ENCODE measurements around the gene LRP1-AS.

Gene LRP1-AS

GRCh38 chr12:57159311-57159710 lies 11.9 kb upstream of the LRP1-AS start:
- H3K4me3 ChIP-seq (ENCODE audit: extremely low read depth, insufficient read depth, low read length, poor library complexity, severe bottlenecking): no peak overlapping the region
- WGBS, 2 experiments (ENCODE audit: insufficient coverage in 2 of 2): 87 to 92% methylated on average over 4 of the region's 4 CpGs
- peaks cover 100% of the 10 kb centered on the region for H3K36me3 ChIP-seq (ENCODE audit: control insufficient read depth, insufficient read depth, low read length)
- no peaks in the 10 kb centered on the region for H3K4me1 ChIP-seq (ENCODE audit: control insufficient read depth, insufficient read depth, low read length, poor library complexity, severe bottlenecking)
- H3K9me3 ChIP-seq (ENCODE audit: control insufficient read depth, low read length): no peaks in the 10 kb centered on the region
- H3K27ac ChIP-seq (ENCODE audit: low read depth, low read length, severe bottlenecking): no peak overlapping the region

- no peak overlapping the region for H3K4me3 ChIP-seq (ENCODE audit: extremely low read depth, insufficient read depth, low read length, poor library complexity, severe bottlenecking)
- H3K36me3 ChIP-seq (ENCODE audit: control insufficient read depth, insufficient read depth, low read length): peaks cover 100% of the 10 kb centered on the region
- no peaks in the 10 kb centered on the region for H3K9me3 ChIP-seq (ENCODE audit: control insufficient read depth, low read length)
- no peaks in the 10 kb centered on the region for H3K4me1 ChIP-seq (ENCODE audit: control insufficient read depth, insufficient read depth, low read length, poor library complexity, severe bottlenecking)
- no peak overlapping the region for H3K27ac ChIP-seq (ENCODE audit: low read depth, low read length, severe bottlenecking)
- 81 to 97% methylated on average over 4 of the region's 4 CpGs for WGBS, 2 experiments (ENCODE audit: insufficient coverage in 2 of 2)
Measured at GRCh38 chr12:57158665-57159064, 11.2 kb upstream of the LRP1-AS start.

- no peaks in the 10 kb centered on the region for H3K9me3 ChIP-seq (ENCODE audit: control insufficient read depth, low read length)
- H3K4me1 ChIP-seq (ENCODE audit: control insufficient read depth, insufficient read depth, low read length, poor library complexity, severe bottlenecking): no peaks in the 10 kb centered on the region
- H3K27ac ChIP-seq (ENCODE audit: low read depth, low read length, severe bottlenecking): no peak overlapping the region
- no peak overlapping the region for H3K4me3 ChIP-seq (ENCODE audit: extremely low read depth, insufficient read depth, low read length, poor library complexity, severe bottlenecking)
- 98 to 99% methylated on average over 14 to 16 of the region's 16 CpGs for WGBS, 2 experiments (ENCODE audit: insufficient coverage in 2 of 2)
- peaks cover 100% of the 10 kb centered on the region for H3K36me3 ChIP-seq (ENCODE audit: control insufficient read depth, insufficient read depth, low read length)
Measured at GRCh38 chr12:57158186-57158585, 10.8 kb upstream of the LRP1-AS start.

- Histone ChIP-seq H3K27ac (ENCODE audit: low read depth, low read length, severe bottlenecking) (no peak overlapping the region), H3K9me3 (ENCODE audit: control insufficient read depth, low read length) (no peaks in the 10 kb centered on the region), H3K4me1 (ENCODE audit: control insufficient read depth, insufficient read depth, low read length, poor library complexity, severe bottlenecking) (no peaks in the 10 kb centered on the region), H3K36me3 (ENCODE audit: control insufficient read depth, insufficient read depth, low read length) (peaks cover 99% of the 10 kb centered on the region), H3K4me3 (ENCODE audit: extremely low read depth, insufficient read depth, low read length, poor library complexity, severe bottlenecking) (no peak overlapping the region)
- 95 to 96% methylated on average over 4 of the region's 5 CpGs for WGBS, 2 experiments (ENCODE audit: insufficient coverage in 2 of 2)
Measured at GRCh38 chr12:57157588-57158173, 10.3 kb upstream of the LRP1-AS start.

- H3K4me1 ChIP-seq (ENCODE audit: control insufficient read depth, insufficient read depth, low read length, poor library complexity, severe bottlenecking): no peaks in the 10 kb centered on the region
- peaks cover 95% of the 10 kb centered on the region for H3K36me3 ChIP-seq (ENCODE audit: control insufficient read depth, insufficient read depth, low read length)
- WGBS, 2 experiments (ENCODE audit: insufficient coverage in 2 of 2): 95 to 96% methylated on average over 13 to 16 of the region's 16 CpGs
- H3K4me3 ChIP-seq (ENCODE audit: extremely low read depth, insufficient read depth, low read length, poor library complexity, severe bottlenecking): no peak overlapping the region
- H3K27ac ChIP-seq (ENCODE audit: low read depth, low read length, severe bottlenecking): no peak overlapping the region
- no peaks in the 10 kb centered on the region for H3K9me3 ChIP-seq (ENCODE audit: control insufficient read depth, low read length)
Measured at GRCh38 chr12:57156701-57157403, 9.4 kb upstream of the LRP1-AS start.

- Histone ChIP-seq H3K36me3 (ENCODE audit: control insufficient read depth, insufficient read depth, low read length) (peaks cover 94% of the 10 kb centered on the region), H3K4me1 (ENCODE audit: control insufficient read depth, insufficient read depth, low read length, poor library complexity, severe bottlenecking) (no peaks in the 10 kb centered on the region)
- WGBS, 2 experiments (ENCODE audit: insufficient coverage in 2 of 2): 100% methylated on average over 2 of the region's 5 CpGs
Measured at GRCh38 chr12:57154804-57155434, 7.5 kb upstream of the LRP1-AS start.

GRCh38 chr12:57154076-57154475 lies 6.7 kb upstream of the LRP1-AS start:
- Histone ChIP-seq H3K9me3 (ENCODE audit: control insufficient read depth, low read length) (no peaks in the 10 kb centered on the region), H3K36me3 (ENCODE audit: control insufficient read depth, insufficient read depth, low read length) (peaks cover 94% of the 10 kb centered on the region), H3K4me3 (ENCODE audit: extremely low read depth, insufficient read depth, low read length, poor library complexity, severe bottlenecking) (no peak overlapping the region), H3K4me1 (ENCODE audit: control insufficient read depth, insufficient read depth, low read length, poor library complexity, severe bottlenecking) (peaks cover 3% of the 10 kb centered on the region), H3K27ac (ENCODE audit: low read depth, low read length, severe bottlenecking) (no peak overlapping the region)
- WGBS, 2 experiments (ENCODE audit: insufficient coverage in 2 of 2): 93 to 100% methylated on average over 4 to 5 of the region's 6 CpGs

More at GRCh38 chr12:57154804-57155434, 7.5 kb upstream of the LRP1-AS start:
- H3K9me3 ChIP-seq (ENCODE audit: control insufficient read depth, low read length): no peaks in the 10 kb centered on the region
- no peak overlapping the region for H3K27ac ChIP-seq (ENCODE audit: low read depth, low read length, severe bottlenecking)
- H3K4me3 ChIP-seq (ENCODE audit: extremely low read depth, insufficient read depth, low read length, poor library complexity, severe bottlenecking): no peak overlapping the region

GRCh38 chr12:57153415-57153997 lies 6.1 kb upstream of the LRP1-AS start:
- Histone ChIP-seq H3K4me1 (ENCODE audit: control insufficient read depth, insufficient read depth, low read length, poor library complexity, severe bottlenecking) (peaks cover 9% of the 10 kb centered on the region), H3K27ac (ENCODE audit: low read depth, low read length, severe bottlenecking) (no peak overlapping the region), H3K9me3 (ENCODE audit: control insufficient read depth, low read length) (no peaks in the 10 kb centered on the region), H3K36me3 (ENCODE audit: control insufficient read depth, insufficient read depth, low read length) (peaks cover 94% of the 10 kb centered on the region), H3K4me3 (ENCODE audit: extremely low read depth, insufficient read depth, low read length, poor library complexity, severe bottlenecking) (no peak overlapping the region)
- WGBS, 2 experiments (ENCODE audit: insufficient coverage in 2 of 2): no CpG with 5 or more reads among the region's 1 CpG

- peaks cover 94% of the 10 kb centered on the region for H3K36me3 ChIP-seq (ENCODE audit: control insufficient read depth, insufficient read depth, low read length)
- WGBS, 2 experiments (ENCODE audit: insufficient coverage in 2 of 2): 89 to 96% methylated on average over 2 of the region's 4 CpGs
- peaks cover 16% of the 10 kb centered on the region for H3K4me1 ChIP-seq (ENCODE audit: control insufficient read depth, insufficient read depth, low read length, poor library complexity, severe bottlenecking)
Measured at GRCh38 chr12:57152639-57153038, 5.2 kb upstream of the LRP1-AS start.

GRCh38 chr12:57151741-57152630 lies 4.6 kb upstream of the LRP1-AS start:
- no peak overlapping the region for H3K27ac ChIP-seq (ENCODE audit: low read depth, low read length, severe bottlenecking)
- peaks cover 23% of the 10 kb centered on the region for H3K4me1 ChIP-seq (ENCODE audit: control insufficient read depth, insufficient read depth, low read length, poor library complexity, severe bottlenecking)
- H3K9me3 ChIP-seq (ENCODE audit: control insufficient read depth, low read length): no peaks in the 10 kb centered on the region
- peaks cover 89% of the 10 kb centered on the region for H3K36me3 ChIP-seq (ENCODE audit: control insufficient read depth, insufficient read depth, low read length)
- no peak overlapping the region for H3K4me3 ChIP-seq (ENCODE audit: extremely low read depth, insufficient read depth, low read length, poor library complexity, severe bottlenecking)
- 89 to 96% methylated on average over 14 to 16 of the region's 17 CpGs for WGBS, 2 experiments (ENCODE audit: insufficient coverage in 2 of 2)

More at GRCh38 chr12:57152639-57153038, 5.2 kb upstream of the LRP1-AS start:
- H3K9me3 ChIP-seq (ENCODE audit: control insufficient read depth, low read length): no peaks in the 10 kb centered on the region
- H3K4me3 ChIP-seq (ENCODE audit: extremely low read depth, insufficient read depth, low read length, poor library complexity, severe bottlenecking): no peak overlapping the region
- no peak overlapping the region for H3K27ac ChIP-seq (ENCODE audit: low read depth, low read length, severe bottlenecking)

All from mesodermal cell (in vitro differentiated cells).